Neural progenitor cell (in vitro differentiated cells): ENCODE data around the gene FARS2. TPM values are rescaled to one million over a fixed set of nuclear protein-coding genes. Genes with fewer than 3 reads are reported as not detected.

Experiments
- DNase-seq: peaks from one replicate; pipeline ENCODE4 v3.0.0-alpha.2; 2016; ENCODE audit warnings: low spot score
- H2AFZ ChIP-seq: fragments of 200-600 bp; sonication (generic); replicated peaks from 2 replicates; pipeline ENCODE4 v1.6.1; 2016; ENCODE audit warnings: antibody characterized with exemption
- H3F3A ChIP-seq: fragments of 200-600 bp; sonication (generic); 2 replicates; pipeline ENCODE4 v1.6.1; 2016; ENCODE audit warnings: antibody characterized with exemption, low read depth
- H3K27ac ChIP-seq: fragments of 200-600 bp; sonication (generic); 2 replicates; pipeline ENCODE4 v1.5.1; 2016; ENCODE audit warnings: mild to moderate bottlenecking
- H3K27me3 ChIP-seq: fragments of 200-600 bp; sonication (generic); 2 replicates; pipeline ENCODE4 v1.6.1; 2016; ENCODE audit warnings: mild to moderate bottlenecking, moderate library complexity
- H3K36me3 ChIP-seq: fragments of 200-600 bp; sonication (generic); 2 replicates; pipeline ENCODE4 v1.5.1; 2016
- H3K4me1 ChIP-seq: fragments of 200-600 bp; sonication (generic); 2 replicates; pipeline ENCODE4 v1.6.1; 2016; ENCODE audit warnings: mixed run types
- H3K4me2 ChIP-seq: fragments of 200-600 bp; sonication (generic); 2 replicates; pipeline ENCODE4 v1.6.1; 2016
- H3K4me3 ChIP-seq: fragments of 200-600 bp; sonication (generic); 2 replicates; pipeline ENCODE4 v1.5.1; 2016
- H3K79me2 ChIP-seq: fragments of 200-600 bp; sonication (generic); 2 replicates; pipeline ENCODE4 v1.6.1; 2016; ENCODE audit warnings: low read depth
- H3K9ac ChIP-seq: fragments of 200-600 bp; sonication (generic); 2 replicates; pipeline ENCODE4 v1.6.1; 2016
- H3K9me3 ChIP-seq: fragments of 200-600 bp; sonication (generic); 2 replicates; pipeline ENCODE4 v1.5.1; 2016; ENCODE audit warnings: low read depth
- H4K20me1 ChIP-seq: fragments of 200-600 bp; sonication (generic); 2 replicates; pipeline ENCODE4 v1.6.1; 2016; ENCODE audit warnings: low read depth
- H3K27ac Mint-ChIP-seq: 3 replicates; pipeline ENCODE4 v1.8.0; 2021; ENCODE audit warnings: mixed read lengths
- H3K27me3 Mint-ChIP-seq: 2 replicates; pipeline ENCODE4 v1.8.0; 2022; ENCODE audit warnings: low read depth, mild to moderate bottlenecking, inconsistent platforms, moderate library complexity, mixed read lengths; ENCODE audit not compliant: insufficient read depth
- H3K36me3 Mint-ChIP-seq: 3 replicates; pipeline ENCODE4 v1.8.0; 2021; ENCODE audit warnings: mixed read lengths
- H3K4me1 Mint-ChIP-seq: 3 replicates; pipeline ENCODE4 v1.8.0; 2021; ENCODE audit warnings: mixed read lengths
- H3K4me3 Mint-ChIP-seq: 3 replicates; pipeline ENCODE4 v1.8.0; 2021; ENCODE audit warnings: mild to moderate bottlenecking, moderate library complexity, mixed read lengths
- H3K9me3 Mint-ChIP-seq: 3 replicates; pipeline ENCODE4 v1.8.0; 2020; ENCODE audit warnings: mixed read lengths
- CTCF ChIP-seq: fragments of 200-600 bp; sonication (generic); IDR thresholded peaks from 2 replicates; pipeline ENCODE4 v1.5.1; 2017; ENCODE audit warnings: antibody characterized with exemption, mild to moderate bottlenecking
- EZH2 ChIP-seq: fragments of 200-600 bp; sonication (generic); IDR thresholded peaks from 2 replicates; pipeline ENCODE4 v1.6.1; 2017; ENCODE audit warnings: antibody characterized with exemption, mild to moderate bottlenecking, moderate library complexity
- EZH2phosphoT487 ChIP-seq: fragments of 200-600 bp; sonication (generic); IDR thresholded peaks from 2 replicates; pipeline ENCODE4 v1.6.1; 2017; ENCODE audit warnings: antibody characterized with exemption
- total RNA-seq: library from RNA; depleted of rRNA; stranded (reverse); fragments of >200 nt; gene quantifications from 2 replicates; pipeline ENCODE4 v1.2.3, GENCODE V29; 2015; ENCODE audit warnings: low replicate concordance

The FARS2 gene
- total RNA-seq, 1 donor from 2014 or later: 10.8 TPM

GRCh38 chr6:5666695-5667094 lies 405.4 kb downstream of the FARS2 start:
- H3K27me3 Mint-ChIP-seq: no peaks in the 10 kb centered on the region

GRCh38 chr6:5667737-5668136 lies 406.4 kb downstream of the FARS2 start:
- no peaks in the 10 kb centered on the region for H3K27me3 Mint-ChIP-seq

More at GRCh38 chr6:5666695-5667094, 405.4 kb downstream of the FARS2 start:
- TF ChIP-seq EZH2phosphoT487: no peak
- no peak for TF ChIP-seq EZH2
- TF ChIP-seq CTCF: no peak
- Mint-ChIP-seq H3K4me3 (no peak overlapping the region), H3K4me1 (peaks cover 29% of the 10 kb centered on the region), H3K36me3 (no peaks in the 10 kb centered on the region), H3K27ac (no peak overlapping the region), H3K9me3 (no peaks in the 10 kb centered on the region)
- Histone ChIP-seq H3K9ac (no peak overlapping the region), H3K4me2 (no peak overlapping the region), H3K36me3 (no peaks in the 10 kb centered on the region), H3K79me2 (no peaks in the 10 kb centered on the region), H3K4me1 (peaks cover 15% of the 10 kb centered on the region), H3K9me3 (no peaks in the 10 kb centered on the region), H3K27me3 (no peaks in the 10 kb centered on the region), H3F3A (no peaks in the 10 kb centered on the region), H3K4me3 (no peak overlapping the region), H3K27ac (no peak overlapping the region), H2AFZ (no peak overlapping the region), H4K20me1 (no peaks in the 10 kb centered on the region)
- no peak for DNase-seq

GRCh38 chr6:5670381-5670780 lies 409.1 kb downstream of the FARS2 start:
- H3K4me1 ChIP-seq: peaks cover 29% of the 10 kb centered on the region
- no peak for DNase-seq
- H3F3A ChIP-seq: peaks cover 8% of the 10 kb centered on the region
- no peaks in the 10 kb centered on the region for H4K20me1 ChIP-seq
- H3K4me2 ChIP-seq: no peak overlapping the region
- Mint-ChIP-seq H3K4me3 (no peak overlapping the region), H3K9me3 (no peaks in the 10 kb centered on the region), H3K27me3 (no peaks in the 10 kb centered on the region), H3K4me1 (peaks cover 24% of the 10 kb centered on the region), H3K27ac (no peak overlapping the region), H3K36me3 (no peaks in the 10 kb centered on the region)
- no peak overlapping the region for H3K27ac ChIP-seq
- H2AFZ ChIP-seq: no peak overlapping the region
- H3K9ac ChIP-seq: no peak overlapping the region
- no peaks in the 10 kb centered on the region for H3K27me3 ChIP-seq
- H3K9me3 ChIP-seq: no peaks in the 10 kb centered on the region
- TF ChIP-seq EZH2phosphoT487 (no peak), EZH2 (no peak), CTCF (no peak)
- H3K79me2 ChIP-seq: no peaks in the 10 kb centered on the region
- H3K4me3 ChIP-seq: no peak overlapping the region
- no peaks in the 10 kb centered on the region for H3K36me3 ChIP-seq

More at GRCh38 chr6:5667737-5668136, 406.4 kb downstream of the FARS2 start:
- Histone ChIP-seq H3K4me2 (no peak overlapping the region), H3K27ac (no peak overlapping the region), H2AFZ (no peak overlapping the region), H3K4me3 (no peak overlapping the region), H3F3A (peaks cover 8% of the 10 kb centered on the region), H3K79me2 (no peaks in the 10 kb centered on the region), H3K4me1 (peaks cover 26% of the 10 kb centered on the region), H3K27me3 (no peaks in the 10 kb centered on the region), H3K9ac (no peak overlapping the region), H3K36me3 (no peaks in the 10 kb centered on the region), H3K9me3 (no peaks in the 10 kb centered on the region), H4K20me1 (no peaks in the 10 kb centered on the region)
- Mint-ChIP-seq H3K9me3 (no peaks in the 10 kb centered on the region), H3K36me3 (no peaks in the 10 kb centered on the region), H3K27ac (no peak overlapping the region), H3K4me3 (no peak overlapping the region), H3K4me1 (peaks cover 38% of the 10 kb centered on the region)
- DNase-seq: no peak
- no peak for TF ChIP-seq CTCF
- TF ChIP-seq EZH2: no peak
